Endothelial cell of umbilical vein (primary cell): ENCODE data around the gene DNAJB12. TPM values are rescaled to one million over a fixed set of nuclear protein-coding genes. Genes with fewer than 3 reads are reported as not detected.
"Not testable (repeated sequence)": the region's sequence is repeated elsewhere in the genome, so short reads cannot be mapped to it uniquely, and the experiment has no call there.

Experiments
- BruUV-seq: library from RNA; stranded (reverse); fragments of 400-500 nt; replicated peaks from 2 replicates; lab custom pipeline; 2021; lab: Mats Ljungman, UMichigan
- CTCF ChIA-PET: fragments of 300-600, 350-600 bp; sonication (Branson Sonifier 250); formaldehyde crosslinking; loops from one replicate; lab custom pipeline; 2021; ENCODE audit warnings: antibody characterized with exemption, inconsistent platforms; lab: Charles Lee
- POLR2A ChIA-PET: fragments of 300-600, 350-600 bp; sonication (Branson Sonifier 250); formaldehyde crosslinking; loops from one replicate; lab custom pipeline; 2021; ENCODE audit warnings: antibody characterized with exemption, inconsistent platforms; lab: Charles Lee
- DNase-seq: peaks from one replicate; pipeline ENCODE4 v3.0.0-alpha.2; 2011; ENCODE audit warnings: low read depth, low spot score
- FAIRE-seq: peaks from 2 replicates; lab custom pipeline; 2011; peaks lifted over from hg19 to GRCh38; lab: Jason Lieb, UNC
- H2AFZ ChIP-seq: 2 replicates; pipeline ENCODE4 v1.6.0; 2012; ENCODE audit warnings: low read depth, low read length, control low read depth, inconsistent platforms
- H3K27ac ChIP-seq: 2 replicates; pipeline ENCODE4 v1.5.1; 2011; ENCODE audit warnings: low read depth, mild to moderate bottlenecking, control low read depth, low read length, moderate library complexity; ENCODE audit not compliant: insufficient read depth
- H3K27me3 ChIP-seq, 2 experiments: 2 replicates each; pipeline versions ENCODE4 v1.6.0 to v1.6.1; 2011; ENCODE audit warnings: low read length in 2 of 2, mixed read lengths in 1 of 2; ENCODE audit not compliant: control insufficient read depth in 2 of 2, insufficient read depth in 2 of 2
- H3K36me3 ChIP-seq, 2 experiments: 2 replicates in 1 of 2; 3 replicates in 1 of 2; pipeline ENCODE4 v1.5.1; 2011; ENCODE audit warnings: low read length in 2 of 2, mild to moderate bottlenecking in 1 of 2, moderate library complexity in 1 of 2; ENCODE audit not compliant: control insufficient read depth in 2 of 2, insufficient read depth in 2 of 2; ENCODE audit errors: extremely low read depth in 1 of 2
- H3K4me1 ChIP-seq: 3 replicates; pipeline ENCODE4 v1.5.1; 2011; ENCODE audit warnings: mild to moderate bottlenecking, low read length; ENCODE audit not compliant: control insufficient read depth, insufficient read depth; ENCODE audit errors: extremely low read depth
- H3K4me2 ChIP-seq: 2 replicates; pipeline ENCODE4 v1.6.1; 2011; ENCODE audit warnings: low read length, control low read depth, mixed read lengths; ENCODE audit not compliant: insufficient read depth
- H3K4me3 ChIP-seq, 3 experiments: fragments of 200-600 bp in 1 of 3; sonication (generic), shearing (Covaris generic) in 1 of 3; replicated peaks in 1 of 3; 2 replicates each; pipeline ENCODE4 v1.5.1; 2011 to 2016; ENCODE audit warnings: control low read depth in 3 of 3, low read length in 3 of 3, mild to moderate bottlenecking in 2 of 3, inconsistent platforms in 1 of 3, low read depth in 1 of 3, moderate library complexity in 1 of 3; ENCODE audit not compliant: insufficient read depth in 1 of 3
- H3K79me2 ChIP-seq: 2 replicates; pipeline ENCODE4 v1.6.0; 2012; ENCODE audit warnings: low read length, inconsistent platforms; ENCODE audit not compliant: control insufficient read depth, insufficient read depth
- H3K9ac ChIP-seq: replicated peaks from 2 replicates; pipeline ENCODE3; 2011; ENCODE audit warnings: low read length, control low read depth; ENCODE audit not compliant: insufficient read depth; ENCODE audit errors: extremely low read depth
- H3K9me1 ChIP-seq: replicated peaks from 3 replicates; pipeline ENCODE4 v1.6.0; 2011; ENCODE audit warnings: mild to moderate bottlenecking, low read length; ENCODE audit not compliant: control insufficient read depth, insufficient read depth; ENCODE audit errors: extremely low read depth
- H3K9me3 ChIP-seq: replicated peaks from 2 replicates; pipeline ENCODE4 v1.5.1; 2012; ENCODE audit warnings: low read length, inconsistent platforms; ENCODE audit not compliant: control insufficient read depth, insufficient read depth
- H4K20me1 ChIP-seq: replicated peaks from 2 replicates; pipeline ENCODE3; 2011; ENCODE audit warnings: mild to moderate bottlenecking, low read length; ENCODE audit not compliant: control insufficient read depth, insufficient read depth; ENCODE audit errors: extremely low read depth
- EZH2 ChIP-seq: IDR thresholded peaks from 2 replicates; pipeline ENCODE4 v1.6.1; 2012; ENCODE audit warnings: borderline replicate concordance, low read depth, mild to moderate bottlenecking, moderate library complexity, low read length, inconsistent platforms; ENCODE audit not compliant: severe bottlenecking
- dilution Hi-C: fragments of 300-500 bp; cut with MboI; formaldehyde crosslinking; loops from one replicate; pipeline ENCODE4 v1.15.0; 2019; ENCODE audit warnings: low sequenced_read_pairs; ENCODE audit not compliant: extremely low pct_ligation_motif_present
- intact Hi-C: fragments of 100-400 bp; cut with micrococcal nuclease; formaldehyde crosslinking; loops from one replicate; pipeline ENCODE4 v1.10.0; 2022
- polyA plus RNA-seq, 4 experiments: library from polyadenylated mRNA; depleted of rRNA in 3 of 4; stranded (reverse) in 3 of 4; unstranded in 1 of 4; fragments of >200 nt; gene quantifications; 2 replicates each; pipeline versions ENCODE4 v1.2.1 to v1.2.3, GENCODE V29; 2011 to 2012; ENCODE audit warnings: missing spikeins in 1 of 4
- total RNA-seq: library from RNA; stranded (reverse); gene quantifications from 2 replicates; pipeline ENCODE4 v1.2.3, GENCODE V29; 2021
- TF ChIP-seq, protein P1 (sequence below), 2 donors: IDR thresholded peaks; 1 replicate in 1 of 2; 2 replicates in 1 of 2; pipeline ENCODE4 v1.5.1; 2011; ENCODE audit warnings: low read length in 2 of 2, mild to moderate bottlenecking in 2 of 2, moderate library complexity in 2 of 2, control low read depth in 1 of 2, inconsistent platforms in 1 of 2, low read depth in 1 of 2; ENCODE audit not compliant: insufficient read depth in 1 of 2; ENCODE audit errors: extremely low read depth in 1 of 2

DNAJB12 gene
- total and polyA plus RNA-seq, 2 donors (not counting 3 experiments of a cell fraction or from before 2014, with no cell fraction given), result 27.2 to 44.2 TPM

- intact Hi-C loops, result loop anchor here (1.0 to 2.0 kb wide), 5 partner anchors 55 to 280 kb away; partner anchors contain the start of gene DDIT4
- Histone ChIP-seq H3K27ac (peak overlapping the region; percentile 25), H3K9ac (no peak overlapping the region), H3K4me3 (no peak overlapping the region), H3K79me2 (no peaks in the 10 kb centered on the region), H3K9me3 (no peaks in the 10 kb centered on the region), H3K4me2 (no peak overlapping the region), H3K9me1 (no peaks in the 10 kb centered on the region), H3K27me3 (no peaks in the 10 kb centered on the region), H2AFZ (peak overlapping the region; percentile 67), H3K4me1 (peaks cover 36% of the 10 kb centered on the region), H4K20me1 (no peaks in the 10 kb centered on the region), H3K36me3 (no peaks in the 10 kb centered on the region)
- DNase-seq (peak; percentile 72), FAIRE-seq (peak; percentile 92)
- dilution Hi-C loops, result no loop called here
- ChIA-PET CTCF (interaction anchor here (0.6 to 12.3 kb wide), 14 partner anchors 9 to 432 kb away, joined by 3 to 214 read pairs (median 6); partner anchors contain the start of gene DDIT4), POLR2A (interaction anchor here (1.0 to 2.6 kb wide), 3 partner anchors 31 to 202 kb away, joined by 3 to 8 read pairs (median 3); partner anchors contain the start of gene DDIT4)
- BruUV-seq, result no TSS peak
- TF ChIP-seq, protein P1, sequence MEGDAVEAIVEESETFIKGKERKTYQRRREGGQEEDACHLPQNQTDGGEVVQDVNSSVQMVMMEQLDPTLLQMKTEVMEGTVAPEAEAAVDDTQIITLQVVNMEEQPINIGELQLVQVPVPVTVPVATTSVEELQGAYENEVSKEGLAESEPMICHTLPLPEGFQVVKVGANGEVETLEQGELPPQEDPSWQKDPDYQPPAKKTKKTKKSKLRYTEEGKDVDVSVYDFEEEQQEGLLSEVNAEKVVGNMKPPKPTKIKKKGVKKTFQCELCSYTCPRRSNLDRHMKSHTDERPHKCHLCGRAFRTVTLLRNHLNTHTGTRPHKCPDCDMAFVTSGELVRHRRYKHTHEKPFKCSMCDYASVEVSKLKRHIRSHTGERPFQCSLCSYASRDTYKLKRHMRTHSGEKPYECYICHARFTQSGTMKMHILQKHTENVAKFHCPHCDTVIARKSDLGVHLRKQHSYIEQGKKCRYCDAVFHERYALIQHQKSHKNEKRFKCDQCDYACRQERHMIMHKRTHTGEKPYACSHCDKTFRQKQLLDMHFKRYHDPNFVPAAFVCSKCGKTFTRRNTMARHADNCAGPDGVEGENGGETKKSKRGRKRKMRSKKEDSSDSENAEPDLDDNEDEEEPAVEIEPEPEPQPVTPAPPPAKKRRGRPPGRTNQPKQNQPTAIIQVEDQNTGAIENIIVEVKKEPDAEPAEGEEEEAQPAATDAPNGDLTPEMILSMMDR (IDR thresholded peaks at IDR 0.05; ENCODE audit: extremely low read depth in 1 of 2, insufficient read depth in 1 of 2, low read depth in 1 of 2, low read length in 2 of 2), result peak; percentile 61 to 70
- TF ChIP-seq EZH2, result no peak
Measured at GRCh38 chr10:72328045-72328828, 26.5 kb downstream of the DNAJB12 start.

DNA sequence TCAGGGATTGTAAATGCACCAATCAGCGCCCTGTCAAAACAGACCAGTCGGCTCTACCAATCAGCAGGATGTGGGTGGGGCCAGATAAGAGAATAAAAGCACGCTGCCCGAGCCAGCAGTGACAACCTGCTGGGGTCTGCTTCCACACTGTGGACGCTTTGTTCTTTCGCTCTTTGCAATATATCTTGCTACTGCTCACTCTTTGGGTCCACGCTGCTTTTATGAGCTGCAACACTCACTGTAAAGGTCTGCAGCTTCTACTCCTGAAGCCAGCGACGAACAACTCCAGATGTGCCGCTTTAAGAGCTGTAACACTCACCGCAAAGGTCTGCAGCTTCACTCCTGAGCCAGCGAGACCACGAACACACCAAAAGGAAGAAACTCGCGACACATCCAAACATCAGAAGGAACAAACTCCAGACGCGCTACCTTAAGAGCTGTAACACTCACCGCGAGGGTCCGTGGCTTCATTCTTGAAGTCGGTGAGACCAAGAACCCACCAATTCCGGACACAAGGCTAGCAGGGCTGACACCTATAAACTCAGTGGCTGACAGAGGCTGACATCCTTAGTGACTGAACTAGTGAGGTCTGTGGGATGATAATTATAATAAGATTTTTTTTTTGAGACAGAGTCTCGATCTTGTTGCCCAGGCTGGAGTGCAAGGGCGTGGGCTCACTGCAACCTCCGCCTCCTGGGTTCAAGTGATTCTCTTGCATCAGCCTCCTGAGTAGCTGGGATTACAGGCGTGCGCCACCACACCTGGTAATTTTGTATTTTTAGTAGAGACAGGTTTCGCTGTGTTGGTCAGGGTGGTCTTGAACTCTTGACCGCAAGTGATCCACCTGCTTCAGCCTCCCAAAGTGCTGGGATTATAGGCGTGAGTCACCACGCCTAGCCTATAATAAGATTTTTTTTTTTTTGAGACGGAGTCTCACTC is 27.8 kb downstream of the DNAJB12 start:
- H3K4me3 ChIP-seq, H3K4me2 ChIP-seq, FAIRE-seq, DNase-seq, H2AFZ ChIP-seq, H3K9me1 ChIP-seq, H3K27ac ChIP-seq, H3K79me2 ChIP-seq, H3K27me3 ChIP-seq, intact Hi-C loops, H3K9me3 ChIP-seq, H3K9ac ChIP-seq, H4K20me1 ChIP-seq, dilution Hi-C loops, H3K36me3 ChIP-seq: not testable (repeated sequence)
- BruUV-seq, result TSS peak; percentile 75
- CTCF ChIA-PET, result interaction anchor here (0.7 to 12.3 kb wide), 13 partner anchors 8 to 431 kb away, joined by 3 to 214 read pairs (median 7); partner anchors contain the start of gene DDIT4
- POLR2A ChIA-PET, result interaction anchor here (2.7 kb wide), 1 partner anchor 52 kb away, joined by 35 read pairs; the partner anchor contains the start of gene DDIT4
- peaks cover 38% of the 10 kb centered on the region for H3K4me1 ChIP-seq
